ENCODE data around the gene ZNF324B. TPM values are rescaled to one million over a fixed set of nuclear protein-coding genes. Genes with fewer than 3 reads are reported as not detected.

ZNF324B gene
- total and polyA plus RNA-seq, 2 donors (not counting 3 experiments of a cell fraction or from before 2014, with no cell fraction given), result 3.4 to 6.9 TPM

DNA sequence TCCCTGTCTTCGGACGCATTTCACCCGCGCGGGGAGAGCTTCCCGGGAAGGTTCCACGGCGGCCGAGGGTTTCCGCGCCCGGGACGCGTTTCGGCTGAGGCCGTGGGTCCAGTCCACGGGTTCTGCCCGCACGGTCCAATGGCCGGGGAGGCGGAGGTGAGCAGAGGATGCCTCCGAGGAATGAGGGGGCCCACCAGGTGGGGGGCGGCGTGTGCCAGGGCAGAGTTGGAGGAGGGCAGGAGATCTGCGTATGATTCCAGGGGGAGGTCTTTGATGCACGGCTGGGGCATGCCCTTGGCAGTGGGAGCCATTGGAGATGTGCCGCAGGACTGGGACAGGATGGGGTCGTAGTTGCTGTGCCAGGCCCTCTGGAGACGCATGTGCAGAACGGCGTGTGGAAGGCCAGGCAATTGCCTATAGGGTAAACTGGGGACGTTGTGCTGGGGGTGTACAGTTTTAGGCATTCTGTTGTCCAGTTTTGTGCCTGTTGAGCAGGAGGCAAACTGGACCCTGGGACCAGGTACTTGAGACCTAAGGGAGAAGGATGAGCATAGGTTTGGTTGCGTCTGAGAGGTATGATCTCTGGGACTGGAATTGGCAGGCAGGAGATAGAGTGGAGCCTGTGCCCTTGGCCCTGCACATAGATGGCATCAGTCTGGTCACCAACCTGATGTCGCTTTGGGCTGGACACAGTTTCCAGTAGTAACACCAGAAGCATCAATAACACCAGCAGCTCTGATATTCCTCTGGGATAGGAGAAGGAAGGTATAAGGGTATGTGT is 42.2 kb upstream of the ZNF324B start:
- DNase-seq (ENCODE audit: low read depth, low spot score), result peak; percentile 34
- peak overlapping the region; percentile 40 for H3K4me2 ChIP-seq (ENCODE audit: insufficient read depth, low read length)
- no peaks in the 10 kb centered on the region for H3K36me3 ChIP-seq (ENCODE audit: control insufficient read depth in 2 of 2, extremely low read depth in 1 of 2, insufficient read depth in 2 of 2, low read length in 2 of 2)
- H3K4me3 ChIP-seq (replicated peaks in 1 of 3; ENCODE audit: insufficient read depth in 1 of 3, low read depth in 1 of 3, low read length in 3 of 3), result peak overlapping the region; percentile 51 to 93 (median 66)
- peak overlapping the region; percentile 49 for H3K9ac ChIP-seq (replicated peaks; ENCODE audit: extremely low read depth, insufficient read depth, low read length)
- no peak overlapping the region for H3K27ac ChIP-seq (ENCODE audit: insufficient read depth, low read depth, low read length)
- no peaks in the 10 kb centered on the region for H3K27me3 ChIP-seq (ENCODE audit: control insufficient read depth in 2 of 2, insufficient read depth in 2 of 2, low read length in 2 of 2)
- FAIRE-seq, result peak; percentile 73
- peaks cover 15% of the 10 kb centered on the region for H3K4me1 ChIP-seq (ENCODE audit: control insufficient read depth, extremely low read depth, insufficient read depth, low read length)
- no peak for TF ChIP-seq JUN (IDR thresholded peaks at IDR 0.05; ENCODE audit: borderline replicate concordance, insufficient read depth, insufficient read length, low read depth)
- TF ChIP-seq GATA2 (IDR thresholded peaks at IDR 0.05; ENCODE audit: insufficient read depth, insufficient read length, low read depth, low read length), result no peak
- TF ChIP-seq EZH2 (IDR thresholded peaks at IDR 0.05; ENCODE audit: borderline replicate concordance, low read depth, low read length, severe bottlenecking), result no peak
- no peak for TF ChIP-seq MYC (IDR thresholded peaks at IDR 0.05; ENCODE audit: low read depth, low read length)
- TF ChIP-seq, protein P1, sequence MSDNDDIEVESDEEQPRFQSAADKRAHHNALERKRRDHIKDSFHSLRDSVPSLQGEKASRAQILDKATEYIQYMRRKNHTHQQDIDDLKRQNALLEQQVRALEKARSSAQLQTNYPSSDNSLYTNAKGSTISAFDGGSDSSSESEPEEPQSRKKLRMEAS (IDR thresholded peaks at IDR 0.05; ENCODE audit: insufficient read depth, insufficient read length), result no peak
- TF ChIP-seq, protein P2, sequence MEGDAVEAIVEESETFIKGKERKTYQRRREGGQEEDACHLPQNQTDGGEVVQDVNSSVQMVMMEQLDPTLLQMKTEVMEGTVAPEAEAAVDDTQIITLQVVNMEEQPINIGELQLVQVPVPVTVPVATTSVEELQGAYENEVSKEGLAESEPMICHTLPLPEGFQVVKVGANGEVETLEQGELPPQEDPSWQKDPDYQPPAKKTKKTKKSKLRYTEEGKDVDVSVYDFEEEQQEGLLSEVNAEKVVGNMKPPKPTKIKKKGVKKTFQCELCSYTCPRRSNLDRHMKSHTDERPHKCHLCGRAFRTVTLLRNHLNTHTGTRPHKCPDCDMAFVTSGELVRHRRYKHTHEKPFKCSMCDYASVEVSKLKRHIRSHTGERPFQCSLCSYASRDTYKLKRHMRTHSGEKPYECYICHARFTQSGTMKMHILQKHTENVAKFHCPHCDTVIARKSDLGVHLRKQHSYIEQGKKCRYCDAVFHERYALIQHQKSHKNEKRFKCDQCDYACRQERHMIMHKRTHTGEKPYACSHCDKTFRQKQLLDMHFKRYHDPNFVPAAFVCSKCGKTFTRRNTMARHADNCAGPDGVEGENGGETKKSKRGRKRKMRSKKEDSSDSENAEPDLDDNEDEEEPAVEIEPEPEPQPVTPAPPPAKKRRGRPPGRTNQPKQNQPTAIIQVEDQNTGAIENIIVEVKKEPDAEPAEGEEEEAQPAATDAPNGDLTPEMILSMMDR (IDR thresholded peaks at IDR 0.05; ENCODE audit: extremely low read depth in 1 of 2, insufficient read depth in 1 of 2, low read depth in 1 of 2, low read length in 2 of 2), result no peak
- TF ChIP-seq POLR2A (IDR thresholded peaks at IDR 0.05; ENCODE audit: low read depth, low read length), result no peak
- no peak for TF ChIP-seq POLR2AphosphoS5 (IDR thresholded peaks at IDR 0.05; ENCODE audit: insufficient read depth, low read depth, low read length)
- no peak for TF ChIP-seq FOS (IDR thresholded peaks at IDR 0.05; ENCODE audit: borderline replicate concordance, insufficient read depth, low read length)
- no TSS peak for BruUV-seq (replicated peaks)
- intact Hi-C loops (cut with micrococcal nuclease) (loop anchor here (2.0 kb wide), 2 partner anchors 180 to 226 kb away; partner anchors contain the start of genes ZNF274 and ZNF544), dilution Hi-C loops (cut with MboI; ENCODE audit: extremely low pct_ligation_motif_present, low sequenced_read_pairs) (no loop called here)
- no peaks in the 10 kb centered on the region for H3K9me3 ChIP-seq (replicated peaks; ENCODE audit: control insufficient read depth, insufficient read depth, low read length)
- POLR2A ChIA-PET, result interaction anchor here (0.6 to 1.0 kb wide), 3 partner anchors 31 to 492 kb away, joined by 3 to 4 read pairs (median 3); partner anchors contain the start of genes ZNF132, ZNF417 and ZNF497
- peaks cover 10% of the 10 kb centered on the region for H3K79me2 ChIP-seq (ENCODE audit: control insufficient read depth, insufficient read depth, low read length)
- CTCF ChIA-PET, result interaction anchor here (0.8 to 2.1 kb wide), 3 partner anchors 8 to 46 kb away, joined by 3 to 4 read pairs (median 4); partner anchors contain the start of gene ZNF497
- H3K9me1 ChIP-seq (replicated peaks; ENCODE audit: control insufficient read depth, extremely low read depth, insufficient read depth, low read length), result no peaks in the 10 kb centered on the region
- no peaks in the 10 kb centered on the region for H4K20me1 ChIP-seq (replicated peaks; ENCODE audit: control insufficient read depth, extremely low read depth, insufficient read depth, low read length)
- H2AFZ ChIP-seq (ENCODE audit: low read depth, low read length), result peak overlapping the region; percentile 49
